Loucy (cell line): ENCODE measurements around the gene MRPS15.

Source experiments
- EZH2phosphoT487 ChIP-seq: fragments of 200-600 bp; IDR thresholded peaks from 2 replicates; pipeline ENCODE4 v1.6.1; 2018; ENCODE audit warnings: antibody characterized with exemption, mild to moderate bottlenecking, moderate library complexity, borderline replicate concordance
- TF ChIP-seq, protein P1 (sequence below): fragments of 200-600 bp; sonication (generic); conservative IDR thresholded peaks from 2 replicates; pipeline ENCODE4 v1.5.1; 2014; ENCODE audit warnings: mild to moderate bottlenecking, antibody characterized with exemption, low read length

DNA sequence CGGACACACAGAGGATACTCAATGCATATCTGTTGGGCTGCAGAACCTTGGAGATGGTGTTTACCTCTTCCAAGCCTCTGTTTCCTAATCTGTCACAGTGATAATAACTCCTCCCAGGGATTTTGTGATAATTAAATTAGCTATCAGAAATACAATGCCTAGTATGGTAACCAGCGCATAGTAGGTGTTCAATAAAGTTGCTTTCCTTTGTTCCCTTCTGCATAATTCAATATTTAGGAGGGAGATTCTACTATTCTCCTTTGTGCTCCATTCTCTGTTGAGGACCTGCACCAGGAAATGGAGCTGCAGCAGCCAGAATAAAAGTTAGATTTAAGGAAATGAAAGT, 21.9 kb upstream of the MRPS15 start:
- TF ChIP-seq, protein P1, sequence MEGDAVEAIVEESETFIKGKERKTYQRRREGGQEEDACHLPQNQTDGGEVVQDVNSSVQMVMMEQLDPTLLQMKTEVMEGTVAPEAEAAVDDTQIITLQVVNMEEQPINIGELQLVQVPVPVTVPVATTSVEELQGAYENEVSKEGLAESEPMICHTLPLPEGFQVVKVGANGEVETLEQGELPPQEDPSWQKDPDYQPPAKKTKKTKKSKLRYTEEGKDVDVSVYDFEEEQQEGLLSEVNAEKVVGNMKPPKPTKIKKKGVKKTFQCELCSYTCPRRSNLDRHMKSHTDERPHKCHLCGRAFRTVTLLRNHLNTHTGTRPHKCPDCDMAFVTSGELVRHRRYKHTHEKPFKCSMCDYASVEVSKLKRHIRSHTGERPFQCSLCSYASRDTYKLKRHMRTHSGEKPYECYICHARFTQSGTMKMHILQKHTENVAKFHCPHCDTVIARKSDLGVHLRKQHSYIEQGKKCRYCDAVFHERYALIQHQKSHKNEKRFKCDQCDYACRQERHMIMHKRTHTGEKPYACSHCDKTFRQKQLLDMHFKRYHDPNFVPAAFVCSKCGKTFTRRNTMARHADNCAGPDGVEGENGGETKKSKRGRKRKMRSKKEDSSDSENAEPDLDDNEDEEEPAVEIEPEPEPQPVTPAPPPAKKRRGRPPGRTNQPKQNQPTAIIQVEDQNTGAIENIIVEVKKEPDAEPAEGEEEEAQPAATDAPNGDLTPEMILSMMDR = no peak
- no peak for TF ChIP-seq EZH2phosphoT487
